Measurements from ENCODE around the gene LPP. TPM values are rescaled to one million over a fixed set of nuclear protein-coding genes. Genes with fewer than 3 reads are reported as not detected.
A peak's percentile ranks its signal among the peaks of the same experiment; 100 is the strongest.

LPP gene
- total RNA-seq, 2 experiments from 2014 or later = 49.6 to 54.3 TPM

DNA sequence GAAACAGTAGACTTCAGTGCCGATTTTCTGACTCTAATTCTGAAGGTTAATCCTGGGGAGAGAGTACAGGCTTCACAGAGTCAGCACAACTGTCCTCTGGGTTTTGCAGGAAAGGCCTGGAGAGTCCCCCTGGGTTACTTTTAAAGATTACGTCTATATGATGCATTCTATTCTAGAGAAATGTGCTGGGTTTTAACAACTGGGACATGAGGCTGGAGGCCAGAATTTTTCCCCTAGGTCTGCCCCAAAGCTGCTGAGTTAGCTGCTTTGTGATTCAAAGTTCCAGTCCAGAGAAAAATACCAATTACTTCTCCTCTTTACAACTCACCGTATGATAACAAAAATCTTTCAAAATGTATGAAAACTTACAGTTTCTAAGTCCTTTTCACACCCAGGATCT lies 777.1 kb downstream of the LPP start:
- ATAC-seq (ENCODE audit: low read depth) = no peak
- DNase-seq = no peak
- H3K27me3 Mint-ChIP-seq = no peaks in the 10 kb centered on the region
- no peak overlapping the region for H3K27ac Mint-ChIP-seq
- H3K36me3 Mint-ChIP-seq = peaks cover 1% of the 10 kb centered on the region
- POLR2A ChIA-PET = interaction anchor here (0.6 kb wide), 1 partner anchor 731 kb away, joined by 3 read pairs; no protein-coding TSS in a partner anchor
- H3K4me1 Mint-ChIP-seq = peaks cover 3% of the 10 kb centered on the region
- H3K9me3 Mint-ChIP-seq = peaks cover under 1% of the 10 kb centered on the region
- no peak overlapping the region for H3K4me3 Mint-ChIP-seq

DNA sequence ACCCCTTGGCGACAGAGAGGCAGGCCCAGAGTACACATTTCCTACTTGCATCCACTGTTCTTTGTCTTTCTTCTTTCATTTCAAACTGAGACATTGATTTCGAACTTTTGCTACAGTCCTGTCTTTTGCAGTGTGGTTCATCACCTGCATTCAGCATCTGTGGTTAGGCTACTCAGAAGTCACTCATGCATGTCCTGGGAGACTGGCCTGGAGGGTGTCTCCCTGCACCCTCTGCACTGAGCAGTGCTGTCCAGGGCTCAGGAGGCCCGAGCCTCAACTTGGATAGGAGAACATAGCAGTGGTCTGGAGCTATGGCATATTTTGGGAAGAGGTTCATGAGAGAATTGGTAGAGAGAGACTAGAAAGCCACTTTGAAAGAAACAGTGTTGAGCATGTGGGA lies 777.6 kb downstream of the LPP start:
- Mint-ChIP-seq H3K27ac (no peak overlapping the region), H3K4me3 (no peak overlapping the region), H3K27me3 (no peaks in the 10 kb centered on the region), H3K9me3 (no peaks in the 10 kb centered on the region), H3K4me1 (peaks cover 3% of the 10 kb centered on the region), H3K36me3 (no peaks in the 10 kb centered on the region)
- DNase-seq = no peak
- POLR2A ChIA-PET = no interaction called here
- ATAC-seq (ENCODE audit: low read depth) = no peak

DNA sequence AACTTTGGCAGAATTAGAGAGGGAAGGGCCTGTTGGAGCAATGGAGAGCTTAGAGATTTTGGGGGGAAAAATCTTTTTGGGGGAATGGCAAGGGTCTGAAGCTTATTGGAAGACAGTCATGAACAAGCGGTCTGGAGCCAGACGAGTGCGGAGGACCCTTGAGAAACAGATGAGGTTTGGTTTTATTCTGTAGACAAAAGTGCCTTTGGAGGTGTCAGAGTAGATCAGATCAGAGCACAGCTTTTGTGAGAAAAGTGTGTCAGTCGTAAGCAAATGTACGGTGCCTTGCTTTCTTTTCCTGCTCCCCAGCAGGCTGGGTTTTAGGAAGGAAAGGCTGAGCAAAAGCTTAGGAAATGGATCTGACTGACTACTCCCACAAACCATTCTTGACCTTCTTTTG lies 781.0 kb downstream of the LPP start:
- H3K4me3 Mint-ChIP-seq = no peak overlapping the region
- H3K27me3 Mint-ChIP-seq = peaks cover 5% of the 10 kb centered on the region
- no peaks in the 10 kb centered on the region for H3K36me3 Mint-ChIP-seq
- peaks cover 3% of the 10 kb centered on the region for H3K4me1 Mint-ChIP-seq
- H3K9me3 Mint-ChIP-seq = no peaks in the 10 kb centered on the region
- POLR2A ChIA-PET = no interaction called here
- ATAC-seq (ENCODE audit: low read depth) = no peak
- no peak for DNase-seq
- no peak overlapping the region for H3K27ac Mint-ChIP-seq

DNA sequence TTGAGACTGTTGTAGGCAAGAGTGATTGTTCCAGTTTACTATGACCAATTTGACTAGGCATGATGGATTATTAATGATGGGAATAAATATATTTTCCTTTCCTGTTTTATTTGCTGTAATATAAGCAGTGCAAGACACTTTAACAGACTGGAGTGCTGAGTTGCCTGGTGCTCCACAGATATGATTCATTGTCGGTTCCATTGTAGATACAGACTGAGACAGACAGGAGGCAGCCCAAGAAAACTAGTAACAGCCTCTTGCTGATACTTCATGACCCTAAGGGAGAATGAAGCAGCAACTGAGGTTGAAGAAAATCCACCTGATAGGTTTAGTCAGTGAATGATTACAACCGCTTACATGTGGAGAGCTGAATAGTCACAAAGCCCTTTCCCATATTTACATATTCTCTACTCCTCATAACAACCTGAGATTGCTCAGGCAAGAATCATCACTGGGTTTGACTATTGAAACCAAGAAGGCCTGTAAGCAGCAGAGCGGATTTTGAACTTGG lies 782.7 kb downstream of the LPP start:
- POLR2A ChIA-PET = interaction anchor here (0.6 to 0.7 kb wide), 2 partner anchors 413 to 519 kb away, joined by 3 to 4 read pairs; no protein-coding TSS in a partner anchor
- Mint-ChIP-seq H3K4me1 (no peaks in the 10 kb centered on the region), H3K36me3 (peaks cover 2% of the 10 kb centered on the region), H3K27me3 (peaks cover 7% of the 10 kb centered on the region), H3K9me3 (peaks cover under 1% of the 10 kb centered on the region), H3K4me3 (no peak overlapping the region), H3K27ac (no peak overlapping the region)
- no peak for ATAC-seq (ENCODE audit: low read depth)
- DNase-seq = no peak

DNA sequence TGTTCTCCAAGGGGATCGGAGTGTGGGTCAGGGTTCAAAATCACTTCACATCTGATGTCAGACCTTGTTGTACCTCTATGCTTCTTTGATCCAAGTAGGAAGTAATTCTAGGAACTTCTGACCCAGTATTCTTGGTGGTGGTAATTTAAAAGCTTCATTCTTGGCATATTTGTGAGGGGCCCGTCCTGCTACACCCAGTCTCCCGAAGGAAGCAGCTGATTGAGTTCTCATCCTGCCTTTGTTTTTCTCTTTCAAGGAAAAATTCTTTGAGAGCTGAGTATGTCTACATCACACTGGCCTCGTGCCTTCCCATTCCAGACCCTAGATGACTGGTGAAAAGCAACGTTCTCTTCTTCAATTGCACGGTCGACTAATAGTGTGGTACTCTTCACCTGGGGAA lies 783.4 kb downstream of the LPP start:
- peaks cover 2% of the 10 kb centered on the region for H3K9me3 Mint-ChIP-seq
- POLR2A ChIA-PET = no interaction called here
- H3K4me1 Mint-ChIP-seq = no peaks in the 10 kb centered on the region
- peaks cover 7% of the 10 kb centered on the region for H3K27me3 Mint-ChIP-seq
- no peak for ATAC-seq (ENCODE audit: low read depth)
- DNase-seq = no peak
- peaks cover 2% of the 10 kb centered on the region for H3K36me3 Mint-ChIP-seq
- no peak overlapping the region for H3K27ac Mint-ChIP-seq
- no peak overlapping the region for H3K4me3 Mint-ChIP-seq

DNA sequence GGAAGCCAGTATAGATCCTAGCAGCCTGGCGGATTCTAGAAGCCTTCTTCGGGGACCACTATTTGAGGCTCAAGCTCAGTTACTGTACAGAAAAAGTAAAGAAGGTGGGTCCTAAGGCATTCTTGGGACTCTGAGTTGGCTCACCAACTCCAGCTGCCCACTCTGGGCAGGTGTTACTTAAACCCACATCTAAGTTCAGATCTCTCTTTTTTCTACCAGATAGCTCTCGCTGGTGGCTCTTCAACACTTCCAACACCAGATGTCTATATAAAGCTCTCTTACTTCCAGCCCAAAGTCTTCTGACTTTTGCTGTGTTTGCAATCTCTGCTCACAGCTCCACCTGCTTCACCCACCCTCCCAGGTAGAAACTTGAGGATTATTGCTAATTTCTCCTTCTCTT lies 785.0 kb downstream of the LPP start:
- peaks cover 13% of the 10 kb centered on the region for H3K27me3 Mint-ChIP-seq
- H3K9me3 Mint-ChIP-seq = peaks cover 8% of the 10 kb centered on the region
- ATAC-seq (ENCODE audit: low read depth) (no peak), DNase-seq (no peak)
- H3K36me3 Mint-ChIP-seq = peaks cover 6% of the 10 kb centered on the region
- POLR2A ChIA-PET = no interaction called here
- no peak overlapping the region for H3K27ac Mint-ChIP-seq
- H3K4me3 Mint-ChIP-seq = no peak overlapping the region
- no peaks in the 10 kb centered on the region for H3K4me1 Mint-ChIP-seq

DNA sequence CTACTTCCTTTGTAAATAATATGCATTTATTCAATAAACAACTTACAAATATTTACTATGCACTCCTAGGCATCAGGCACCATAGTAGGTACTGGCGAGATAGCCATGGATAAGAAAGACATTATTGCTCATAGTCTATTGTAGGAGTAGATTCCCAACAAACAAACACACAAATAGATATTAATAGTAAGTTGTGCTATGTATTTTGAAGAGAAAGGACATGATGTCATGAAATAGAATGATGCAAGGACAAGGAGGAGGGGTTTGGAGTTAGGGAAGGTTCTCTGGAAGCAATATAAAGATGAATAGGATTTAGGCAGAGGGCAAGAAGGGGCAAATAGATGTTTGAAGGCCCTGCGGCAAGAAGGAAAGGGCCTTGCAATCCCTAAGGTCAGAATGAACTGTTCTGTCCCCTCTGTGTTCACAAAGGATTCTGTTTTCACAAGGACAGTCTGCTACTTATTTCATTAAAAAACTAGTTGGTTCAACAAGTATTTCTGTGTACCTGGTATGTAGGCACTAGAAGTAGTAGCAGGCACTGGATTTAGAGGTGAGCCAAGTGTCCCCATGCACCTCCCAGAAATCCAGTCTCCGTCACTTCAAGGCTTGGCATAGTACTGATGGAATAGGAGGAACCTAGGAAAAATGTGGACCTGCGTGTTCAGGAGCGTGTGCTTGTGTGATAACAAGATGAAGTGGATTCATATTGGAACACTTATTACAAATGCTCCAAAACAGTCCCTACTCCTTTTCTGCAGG lies 786.0 kb downstream of the LPP start:
- H3K36me3 Mint-ChIP-seq = peaks cover 9% of the 10 kb centered on the region
- ATAC-seq (ENCODE audit: low read depth) (no peak), DNase-seq (no peak)
- POLR2A ChIA-PET = no interaction called here
- H3K4me3 Mint-ChIP-seq = no peak overlapping the region
- no peaks in the 10 kb centered on the region for H3K4me1 Mint-ChIP-seq
- H3K9me3 Mint-ChIP-seq = peaks cover 8% of the 10 kb centered on the region
- no peak overlapping the region for H3K27ac Mint-ChIP-seq
- peaks cover 13% of the 10 kb centered on the region for H3K27me3 Mint-ChIP-seq

Small RNA genes lying within 50 kb of the gene (microRNA-seq; reads per million reads assigned to microRNA genes)
- gene MIR28 = 6,015 reads per million, percentile 91 among the genes with 10 or more reads in this experiment
